PFSK-1 (cell line): Measurements from ENCODE around the gene HNRNPLL.

Experiments used
- FOXP2 ChIP-seq: optimal IDR thresholded peaks from 2 replicates; pipeline ENCODE3; 2011; ENCODE audit warnings: borderline replicate concordance, control low read depth, inconsistent platforms; ENCODE audit not compliant: insufficient read depth; ENCODE audit errors: extremely low read length, extremely low read depth
- POLR2AphosphoS5 ChIP-seq: IDR thresholded peaks from 2 replicates; pipeline ENCODE4 v1.6.1; 2012; ENCODE audit warnings: low read depth, mild to moderate bottlenecking, control low read depth, low read length, moderate library complexity
- REST ChIP-seq, 2 experiments: IDR thresholded peaks; 2 replicates each; pipeline versions ENCODE4 v1.6.1 to v1.8.0; 2011 to 2012; ENCODE audit warnings: low read depth in 2 of 2, low read length in 2 of 2, control low read depth in 1 of 2, inconsistent platforms in 1 of 2, mild to moderate bottlenecking in 1 of 2, moderate library complexity in 1 of 2; ENCODE audit not compliant: insufficient read depth in 1 of 2
- SIN3A ChIP-seq: IDR thresholded peaks from 2 replicates; pipeline ENCODE4 v1.6.1; 2012; ENCODE audit warnings: mild to moderate bottlenecking, low read length, moderate library complexity, borderline replicate concordance; ENCODE audit not compliant: insufficient read depth
- TAF1 ChIP-seq: IDR thresholded peaks from 2 replicates; pipeline ENCODE4 v1.6.1; 2012; ENCODE audit warnings: low read length, control low read depth, borderline replicate concordance; ENCODE audit not compliant: insufficient read depth

Gene HNRNPLL

GRCh38 chr2:38523728-38524437 is 78.8 kb downstream of the HNRNPLL start:
- TF ChIP-seq SIN3A (no peak), POLR2AphosphoS5 (no peak), FOXP2 (no peak), TAF1 (no peak), REST (IDR thresholded peaks at IDR 0.05; ENCODE audit: insufficient read depth in 1 of 2, low read depth in 2 of 2, low read length in 2 of 2) (no peak)

- TF ChIP-seq REST (IDR thresholded peaks at IDR 0.05; ENCODE audit: insufficient read depth in 1 of 2, low read depth in 2 of 2, low read length in 2 of 2): no peak
- TF ChIP-seq TAF1: no peak
These were observed 79.9 kb downstream of the HNRNPLL start for GRCh38 chr2:38522754-38523349.

GRCh38 chr2:38521835-38522234 is 80.9 kb downstream of the HNRNPLL start:
- TF ChIP-seq TAF1 (no peak), FOXP2 (no peak), REST (IDR thresholded peaks at IDR 0.05; ENCODE audit: insufficient read depth in 1 of 2, low read depth in 2 of 2, low read length in 2 of 2) (no peak), SIN3A (no peak), POLR2AphosphoS5 (no peak)

- TF ChIP-seq POLR2AphosphoS5 (no peak), TAF1 (no peak), SIN3A (no peak), FOXP2 (no peak), REST (IDR thresholded peaks at IDR 0.05; ENCODE audit: insufficient read depth in 1 of 2, low read depth in 2 of 2, low read length in 2 of 2) (no peak)
These were observed 85.4 kb downstream of the HNRNPLL start for GRCh38 chr2:38517284-38517683.

GRCh38 chr2:38516526-38516925 is 86.2 kb downstream of the HNRNPLL start:
- no peak for TF ChIP-seq REST (IDR thresholded peaks at IDR 0.05; ENCODE audit: insufficient read depth in 1 of 2, low read depth in 2 of 2, low read length in 2 of 2)
- no peak for TF ChIP-seq SIN3A
- TF ChIP-seq TAF1: no peak
- no peak for TF ChIP-seq FOXP2
- no peak for TF ChIP-seq POLR2AphosphoS5
